HFFc6 (cell line): ENCODE measurements around the gene WDR55. TPM values are rescaled to one million over a fixed set of nuclear protein-coding genes. Genes with fewer than 3 reads are reported as not detected.
"Not testable (repeated sequence)": the region's sequence is repeated elsewhere in the genome, so short reads cannot be mapped to it uniquely, and the experiment has no call there.

ENCODE experiments used
- DNase-seq: peaks from one replicate; pipeline ENCODE4 v3.0.0-alpha.2; 2018
- H3K27ac Mint-ChIP-seq: 2 replicates; pipeline ENCODE4 v1.8.0; 2020; ENCODE audit warnings: mild to moderate bottlenecking, mixed read lengths
- H3K27me3 Mint-ChIP-seq: 2 replicates; pipeline ENCODE4 v1.8.0; 2021; ENCODE audit warnings: mild to moderate bottlenecking, moderate library complexity, mixed read lengths; ENCODE audit not compliant: insufficient read depth
- H3K36me3 Mint-ChIP-seq: 2 replicates; pipeline ENCODE4 v1.8.0; 2021; ENCODE audit warnings: low read depth, mixed read lengths
- H3K4me1 Mint-ChIP-seq: 2 replicates; pipeline ENCODE4 v1.8.0; 2020; ENCODE audit warnings: low read depth, mixed read lengths
- H3K4me3 Mint-ChIP-seq: 2 replicates; pipeline ENCODE4 v1.8.0; 2020; ENCODE audit warnings: mild to moderate bottlenecking, moderate library complexity, mixed read lengths
- H3K9me3 Mint-ChIP-seq: 2 replicates; pipeline ENCODE4 v1.8.0; 2020; ENCODE audit warnings: mild to moderate bottlenecking, mixed read lengths
- total RNA-seq, 6 experiments: library from RNA; stranded (reverse); fragmentation: NEBNext Ultra II Directional; extraction: Animal tissue kit (Norgen Biotek cat#: 25700); gene quantifications; 2 replicates in 1 of 6; 3 replicates in 5 of 6; pipeline ENCODE4 v1.2.3, GENCODE V29; 2021
- TF ChIP-seq, protein P1 (sequence below): fragments of 200-600 bp; sonication (generic); IDR thresholded peaks from 2 replicates; pipeline ENCODE4 v1.5.0; 2021; ENCODE audit warnings: antibody characterized with exemption, mild to moderate bottlenecking

The WDR55 gene
- total RNA-seq, 6 experiments from 2014 or later, result 23.7 to 28.3 (median 25.8) TPM

DNA sequence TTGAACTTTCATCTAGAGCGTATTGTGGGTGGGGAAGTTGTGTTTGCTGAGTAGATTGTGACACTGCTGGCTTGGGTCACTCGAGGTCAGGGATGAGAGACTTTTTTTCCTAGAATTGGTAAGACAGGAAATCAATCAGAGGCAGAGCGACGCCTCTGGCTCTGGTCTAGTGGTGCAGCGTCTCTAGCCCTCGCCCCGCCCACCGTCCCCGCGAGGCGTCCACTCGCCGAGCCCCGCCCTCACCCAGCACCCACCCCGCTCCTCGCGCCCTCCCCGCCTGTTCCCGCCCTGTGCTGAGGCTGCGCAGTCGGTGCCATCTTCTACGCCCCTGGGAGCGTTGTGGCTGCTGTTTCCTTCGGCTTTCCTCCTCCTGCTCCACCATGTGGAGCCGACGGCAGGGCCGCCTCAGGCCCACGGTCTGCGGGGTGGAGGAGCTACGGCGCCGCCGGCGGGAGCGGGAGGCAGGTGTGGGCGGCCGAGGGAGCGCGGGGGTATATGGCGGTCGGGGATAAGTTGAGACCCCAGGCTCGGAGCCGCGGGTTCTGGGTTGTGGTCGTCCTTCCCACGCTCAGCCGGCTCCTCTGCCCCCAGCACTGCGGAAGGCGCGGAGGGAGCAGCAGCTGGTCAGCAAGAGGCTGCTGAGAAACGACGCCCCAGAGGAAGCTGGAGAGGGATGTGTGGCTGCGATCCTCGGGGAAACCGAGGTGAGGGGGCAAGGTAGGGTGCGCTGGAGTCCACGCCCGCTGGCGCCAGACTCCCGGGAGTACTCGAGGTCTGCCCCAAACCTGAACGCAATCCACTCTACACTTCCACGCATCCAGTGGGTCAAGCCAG is 25.3 kb upstream of the WDR55 start, which contains the start of gene TMCO6:
Gene TMCO6 (plus strand): TSS at position 304 of the 834 bp plus-strand sequence. CDS start 77 bp downstream, at position 381.
- H3K27me3 Mint-ChIP-seq, result peaks cover 3% of the 10 kb centered on the region
- TF ChIP-seq, protein P1, sequence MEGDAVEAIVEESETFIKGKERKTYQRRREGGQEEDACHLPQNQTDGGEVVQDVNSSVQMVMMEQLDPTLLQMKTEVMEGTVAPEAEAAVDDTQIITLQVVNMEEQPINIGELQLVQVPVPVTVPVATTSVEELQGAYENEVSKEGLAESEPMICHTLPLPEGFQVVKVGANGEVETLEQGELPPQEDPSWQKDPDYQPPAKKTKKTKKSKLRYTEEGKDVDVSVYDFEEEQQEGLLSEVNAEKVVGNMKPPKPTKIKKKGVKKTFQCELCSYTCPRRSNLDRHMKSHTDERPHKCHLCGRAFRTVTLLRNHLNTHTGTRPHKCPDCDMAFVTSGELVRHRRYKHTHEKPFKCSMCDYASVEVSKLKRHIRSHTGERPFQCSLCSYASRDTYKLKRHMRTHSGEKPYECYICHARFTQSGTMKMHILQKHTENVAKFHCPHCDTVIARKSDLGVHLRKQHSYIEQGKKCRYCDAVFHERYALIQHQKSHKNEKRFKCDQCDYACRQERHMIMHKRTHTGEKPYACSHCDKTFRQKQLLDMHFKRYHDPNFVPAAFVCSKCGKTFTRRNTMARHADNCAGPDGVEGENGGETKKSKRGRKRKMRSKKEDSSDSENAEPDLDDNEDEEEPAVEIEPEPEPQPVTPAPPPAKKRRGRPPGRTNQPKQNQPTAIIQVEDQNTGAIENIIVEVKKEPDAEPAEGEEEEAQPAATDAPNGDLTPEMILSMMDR, result peak; percentile 77
- DNase-seq, result peak; percentile 89
- H3K4me3 Mint-ChIP-seq, result peak within 1 kb of the TSS; percentile 90
- peak within 1 kb of the TSS; percentile 84 for H3K27ac Mint-ChIP-seq
- peaks cover 26% of the 10 kb centered on the region for H3K4me1 Mint-ChIP-seq
- H3K36me3 Mint-ChIP-seq, result peaks cover 4% of the 10 kb centered on the region
- H3K9me3 Mint-ChIP-seq, result no peaks in the 10 kb centered on the region

DNA sequence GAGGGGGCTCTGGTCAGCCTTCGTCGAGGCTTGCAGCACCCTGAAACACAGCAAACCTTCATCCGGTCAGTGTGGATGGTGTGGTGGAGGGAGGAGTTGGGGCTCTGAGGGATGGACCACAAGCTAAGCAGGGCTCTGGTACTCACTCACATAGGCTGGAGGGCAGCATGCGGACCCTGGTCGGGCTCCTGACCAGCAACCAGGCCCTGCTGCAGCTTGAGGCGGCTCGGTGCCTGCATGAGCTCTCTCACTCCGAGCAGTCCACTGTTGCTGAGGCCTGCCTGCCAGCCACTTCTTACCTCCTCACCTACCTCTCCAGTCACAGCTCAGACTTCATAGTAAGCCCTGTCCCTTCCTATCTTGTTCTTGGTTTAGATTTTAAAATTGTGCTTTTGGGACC is 23.0 kb upstream of the WDR55 start:
- Mint-ChIP-seq H3K4me1 (peaks cover 37% of the 10 kb centered on the region), H3K27ac (no peak overlapping the region), H3K36me3 (peaks cover 13% of the 10 kb centered on the region), H3K27me3 (peaks cover 3% of the 10 kb centered on the region), H3K4me3 (no peak overlapping the region), H3K9me3 (no peaks in the 10 kb centered on the region)
- DNase-seq, result no peak
- TF ChIP-seq, protein P1, result no peak

DNA sequence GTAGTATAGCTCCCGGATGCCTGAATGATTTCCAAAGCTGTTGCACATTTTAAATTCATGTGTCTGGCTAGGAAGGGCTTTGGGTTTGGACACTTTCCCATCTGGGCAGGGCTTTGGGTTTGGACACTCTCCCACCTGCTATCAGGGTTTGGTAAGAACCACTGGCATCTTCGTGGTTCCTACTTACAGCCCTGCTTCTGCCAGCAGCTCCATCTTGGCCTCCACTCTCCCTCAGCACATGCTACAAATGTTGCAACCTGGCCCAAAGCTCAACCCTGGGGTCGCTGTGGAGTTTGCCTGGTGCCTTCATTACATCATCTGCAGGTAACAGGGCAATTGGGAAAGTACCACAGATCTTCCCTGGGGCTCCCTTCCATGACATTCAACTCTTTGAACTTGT is 22.0 kb upstream of the WDR55 start:
- H3K36me3 Mint-ChIP-seq, result peaks cover 15% of the 10 kb centered on the region
- peaks cover 5% of the 10 kb centered on the region for H3K27me3 Mint-ChIP-seq
- DNase-seq, result no peak
- H3K9me3 Mint-ChIP-seq, result no peaks in the 10 kb centered on the region
- TF ChIP-seq, protein P1, result no peak
- no peak overlapping the region for H3K4me3 Mint-ChIP-seq
- no peak overlapping the region for H3K27ac Mint-ChIP-seq
- peaks cover 37% of the 10 kb centered on the region for H3K4me1 Mint-ChIP-seq

DNA sequence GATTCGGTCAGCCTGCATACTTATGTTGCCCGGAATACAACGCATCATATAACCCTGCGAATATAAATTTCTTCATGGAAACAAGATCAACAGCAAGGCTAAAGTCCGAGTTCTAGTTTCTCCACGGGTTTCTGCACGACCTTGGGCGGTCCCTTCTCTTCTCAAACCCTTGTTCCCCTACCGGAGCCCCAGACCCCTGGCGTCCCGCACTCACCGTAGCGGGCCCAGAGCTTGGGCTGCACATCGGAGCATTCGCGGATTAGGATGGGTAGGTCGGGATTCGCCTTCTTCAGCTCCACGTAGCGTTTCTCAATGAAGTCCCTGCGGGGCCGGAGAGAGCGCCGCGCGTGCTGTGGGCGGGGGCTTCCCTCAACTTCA is 17.7 kb upstream of the WDR55 start:
- Mint-ChIP-seq H3K4me1 (peaks cover 17% of the 10 kb centered on the region), H3K9me3 (no peaks in the 10 kb centered on the region), H3K27ac (peak overlapping the region; percentile 64), H3K36me3 (peaks cover 41% of the 10 kb centered on the region), H3K4me3 (peak overlapping the region; percentile 99), H3K27me3 (peaks cover 3% of the 10 kb centered on the region)
- no peak for DNase-seq
- TF ChIP-seq, protein P1, result no peak

DNA sequence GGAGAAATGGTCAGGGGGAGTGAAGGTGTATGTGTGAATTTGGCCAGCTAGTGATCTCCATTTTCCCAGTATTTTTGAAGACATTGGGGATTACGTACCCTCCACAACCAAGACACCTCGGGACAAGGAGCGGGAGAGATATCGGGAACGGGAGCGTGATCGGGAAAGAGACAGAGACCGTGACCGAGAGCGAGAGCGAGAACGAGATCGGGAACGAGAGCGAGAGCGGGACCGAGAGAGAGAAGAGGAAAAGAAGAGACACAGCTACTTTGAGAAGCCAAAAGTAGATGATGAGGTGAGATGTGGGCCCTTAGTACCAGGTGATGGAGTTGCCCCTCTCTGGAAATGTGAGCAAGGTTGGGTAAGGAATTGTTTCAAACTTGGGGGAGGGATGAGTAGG is 5.8 kb upstream of the WDR55 start:
- Mint-ChIP-seq H3K9me3 (no peaks in the 10 kb centered on the region), H3K4me1 (peaks cover 8% of the 10 kb centered on the region), H3K4me3 (no peak overlapping the region; the same call in 1 of the 2 replicates), H3K36me3 (peaks cover 68% of the 10 kb centered on the region), H3K27me3 (no peaks in the 10 kb centered on the region), H3K27ac (no peak overlapping the region)
- DNase-seq, result no peak
- TF ChIP-seq, protein P1, result no peak

DNA sequence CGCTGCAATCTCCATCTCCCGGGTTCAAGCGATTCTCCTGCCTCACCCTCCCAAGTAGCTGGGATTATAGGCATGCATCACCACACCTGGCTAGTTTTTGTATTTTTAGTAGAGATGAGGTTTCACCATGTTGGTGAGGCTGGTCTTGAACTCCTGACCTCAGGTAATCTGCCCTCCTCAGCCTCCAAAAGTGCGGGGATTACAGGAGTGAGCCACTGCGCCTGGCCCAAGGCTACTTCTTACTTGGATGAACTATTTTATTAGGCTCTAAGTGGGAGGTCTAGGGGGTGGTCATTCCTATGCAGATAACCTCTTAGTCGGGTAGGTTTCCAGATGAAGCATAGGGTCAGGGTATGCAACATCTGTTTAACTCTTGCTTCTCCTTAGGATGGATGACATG is 4.3 kb upstream of the WDR55 start:
- not testable (repeated sequence) for H3K9me3 Mint-ChIP-seq, H3K4me1 Mint-ChIP-seq, DNase-seq, H3K27ac Mint-ChIP-seq, H3K4me3 Mint-ChIP-seq, H3K27me3 Mint-ChIP-seq
- H3K36me3 Mint-ChIP-seq, result peaks cover 59% of the 10 kb centered on the region
